NCI-H2196 treated with DMSO at 0.1 percent for 48 hours (cell line): ENCODE results near the gene SULF2.

Source experiments
- DNase-seq: peaks from one replicate; lab custom pipeline; 2025; ENCODE audit not compliant: unreplicated experiment; lab: John Stamatoyannopoulos, UW

Gene SULF2

GRCh38 chr20:47659904-47660601 lies 125.2 kb downstream of the SULF2 start:
- no peak for DNase-seq

- DNase-seq: no peak
These were observed 129.0 kb downstream of the SULF2 start for GRCh38 chr20:47656318-47656717.

DNA sequence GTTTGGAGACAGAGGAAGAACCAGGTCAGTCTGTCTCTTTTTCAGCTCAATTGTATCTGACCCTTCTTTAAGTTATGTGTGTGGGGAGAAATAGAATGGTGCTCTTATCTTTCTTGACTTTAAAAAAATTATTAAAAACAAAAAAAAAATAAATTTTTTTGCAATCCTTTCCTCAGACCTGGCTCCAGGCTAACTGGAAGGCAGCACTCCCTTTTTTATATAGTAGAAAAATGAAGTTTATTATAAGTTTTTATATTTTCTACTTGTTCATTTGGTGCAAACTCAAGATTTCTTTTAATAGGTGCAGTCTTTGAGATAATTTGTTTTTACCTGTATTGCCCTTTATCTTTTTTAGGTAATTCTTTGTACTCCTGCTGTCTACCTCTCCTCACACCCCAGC lies 129.6 kb downstream of the SULF2 start:
- no peak for DNase-seq

DNA sequence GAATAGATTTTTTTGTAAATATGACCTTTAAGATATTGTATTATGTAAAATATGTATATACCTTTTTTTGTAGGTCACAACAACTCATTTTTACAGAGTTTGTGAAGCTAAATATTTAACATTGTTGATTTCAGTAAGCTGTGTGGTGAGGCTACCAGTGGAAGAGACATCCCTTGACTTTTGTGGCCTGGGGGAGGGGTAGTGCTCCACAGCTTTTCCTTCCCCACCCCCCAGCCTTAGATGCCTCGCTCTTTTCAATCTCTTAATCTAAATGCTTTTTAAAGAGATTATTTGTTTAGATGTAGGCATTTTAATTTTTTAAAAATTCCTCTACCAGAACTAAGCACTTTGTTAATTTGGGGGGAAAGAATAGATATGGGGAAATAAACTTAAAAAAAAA lies 130.9 kb downstream of the SULF2 start:
- DNase-seq: no peak

GRCh38 chr20:47653869-47654268 lies 131.4 kb downstream of the SULF2 start:
- no peak for DNase-seq

- DNase-seq: no peak
These were observed 132.5 kb downstream of the SULF2 start for GRCh38 chr20:47652794-47653193.

DNA sequence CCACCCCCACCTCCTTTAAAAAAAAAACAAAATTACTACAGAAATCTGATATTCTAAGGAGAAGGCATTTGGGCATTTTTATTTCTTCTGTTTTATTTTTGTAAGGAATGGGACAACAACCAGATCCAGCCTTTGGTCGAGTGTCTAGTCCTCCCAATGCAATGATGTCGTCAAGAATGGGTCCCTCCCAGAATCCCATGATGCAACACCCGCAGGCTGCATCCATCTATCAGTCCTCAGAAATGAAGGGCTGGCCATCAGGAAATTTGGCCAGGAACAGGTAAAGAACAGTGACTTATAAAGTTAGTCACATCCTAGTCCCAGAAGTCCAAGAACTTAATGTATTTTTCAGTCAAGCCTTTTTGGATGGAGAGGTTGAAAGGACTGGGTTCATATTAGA lies 133.0 kb downstream of the SULF2 start:
- no peak for DNase-seq

- DNase-seq: no peak
These were observed 136.3 kb downstream of the SULF2 start for GRCh38 chr20:47648943-47649342.

DNA sequence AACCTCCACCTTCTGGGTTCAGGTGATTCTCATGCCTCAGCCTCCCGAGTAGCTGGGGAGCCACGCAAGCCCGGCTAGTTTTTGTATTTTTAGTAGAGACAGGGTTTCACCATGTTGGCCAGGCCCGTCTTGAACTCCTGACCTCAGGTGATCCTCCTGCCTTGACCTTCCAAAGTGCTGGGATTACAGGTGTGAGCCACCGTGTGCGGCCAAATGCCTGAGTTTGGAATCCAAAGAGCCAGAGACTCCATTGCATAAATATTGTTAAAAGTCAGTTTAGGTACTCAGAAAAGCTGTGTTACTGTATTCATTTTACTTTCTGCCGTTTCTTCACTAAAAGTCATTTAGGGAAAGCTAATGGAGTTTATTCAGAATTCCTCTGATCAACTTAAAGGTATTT lies 137.3 kb downstream of the SULF2 start:
- no peak for DNase-seq

GRCh38 chr20:47645632-47646031 lies 139.6 kb downstream of the SULF2 start:
- DNase-seq: no peak

DNA sequence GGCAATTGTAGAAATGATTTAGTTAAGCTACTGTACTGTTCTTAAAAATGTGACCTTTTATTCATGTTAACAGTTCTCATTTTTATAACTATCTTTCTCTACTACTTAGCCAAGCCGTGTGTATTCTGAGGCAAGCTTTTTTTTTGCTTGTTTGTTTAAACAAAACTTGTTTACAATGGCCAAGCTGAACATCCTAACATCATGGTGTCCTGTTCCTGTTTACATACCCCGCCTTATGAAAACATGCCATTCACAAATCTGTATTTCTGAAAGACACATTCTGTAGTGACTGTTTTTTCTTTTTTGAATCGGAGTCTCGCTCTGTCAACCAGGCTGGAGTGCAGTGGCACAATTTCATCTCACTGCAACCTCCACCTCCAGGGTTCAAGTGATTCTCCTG lies 142.7 kb downstream of the SULF2 start:
- DNase-seq: no peak

GRCh38 chr20:47642118-47642517 lies 143.2 kb downstream of the SULF2 start:
- no peak for DNase-seq

GRCh38 chr20:47638851-47639250 lies 146.4 kb downstream of the SULF2 start:
- no peak for DNase-seq

DNA sequence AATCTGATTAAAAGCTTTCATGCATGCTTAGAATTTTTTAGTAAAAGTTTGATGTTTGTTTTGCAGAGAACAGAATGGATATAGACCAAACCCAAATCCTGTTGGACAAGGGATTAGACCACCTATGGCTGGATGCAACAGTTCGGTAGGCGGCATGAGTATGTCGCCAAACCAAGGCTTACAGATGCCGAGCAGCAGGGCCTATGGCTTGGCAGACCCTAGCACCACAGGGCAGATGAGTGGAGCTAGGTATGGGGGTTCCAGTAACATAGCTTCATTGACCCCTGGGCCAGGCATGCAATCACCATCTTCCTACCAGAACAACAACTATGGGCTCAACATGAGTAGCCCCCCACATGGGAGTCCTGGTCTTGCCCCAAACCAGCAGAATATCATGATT lies 150.0 kb downstream of the SULF2 start:
- DNase-seq: no peak

DNA sequence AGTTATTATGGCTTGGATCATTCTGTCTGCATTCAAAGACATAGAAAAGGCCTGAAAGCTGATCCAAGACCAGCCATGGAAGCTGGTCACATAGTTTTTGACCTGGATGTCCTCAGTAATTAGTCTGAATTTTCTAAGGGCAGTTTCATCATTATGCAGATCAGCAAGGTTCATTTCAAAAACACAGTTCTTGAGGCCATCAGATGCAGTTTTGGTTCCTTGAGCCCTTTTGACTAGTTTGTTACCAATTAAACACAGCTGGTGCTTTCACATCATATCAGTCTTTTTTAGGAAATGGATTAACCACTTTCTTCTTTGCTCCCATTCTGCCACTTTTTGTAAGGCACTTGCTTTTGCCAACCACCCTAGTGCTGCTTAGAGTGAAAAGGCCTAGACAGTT lies 154.2 kb downstream of the SULF2 start:
- DNase-seq: no peak

- no peak for DNase-seq
These were observed 155.4 kb downstream of the SULF2 start for GRCh38 chr20:47629907-47630306.

DNA sequence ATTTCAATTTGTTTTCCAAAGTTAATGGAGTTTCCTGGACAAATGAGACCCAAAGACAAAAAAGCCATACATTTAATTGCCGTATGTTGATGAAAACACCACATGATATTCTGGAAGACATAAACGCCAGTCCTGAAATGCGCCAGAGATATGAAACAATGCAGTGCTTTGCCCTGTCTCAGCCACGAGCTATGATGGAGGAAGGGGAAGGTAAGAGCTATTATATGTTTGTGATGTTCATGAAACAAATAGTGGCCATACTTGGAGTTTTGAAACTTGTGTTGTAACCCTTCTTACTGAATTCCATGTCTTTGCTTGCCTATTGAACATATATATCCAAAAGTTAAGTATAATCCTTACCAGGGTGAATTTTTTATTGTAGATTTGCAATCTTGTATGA lies 157.7 kb downstream of the SULF2 start:
- DNase-seq: no peak

- no peak for DNase-seq
These were observed 162.1 kb downstream of the SULF2 start for GRCh38 chr20:47623206-47623605.

DNA sequence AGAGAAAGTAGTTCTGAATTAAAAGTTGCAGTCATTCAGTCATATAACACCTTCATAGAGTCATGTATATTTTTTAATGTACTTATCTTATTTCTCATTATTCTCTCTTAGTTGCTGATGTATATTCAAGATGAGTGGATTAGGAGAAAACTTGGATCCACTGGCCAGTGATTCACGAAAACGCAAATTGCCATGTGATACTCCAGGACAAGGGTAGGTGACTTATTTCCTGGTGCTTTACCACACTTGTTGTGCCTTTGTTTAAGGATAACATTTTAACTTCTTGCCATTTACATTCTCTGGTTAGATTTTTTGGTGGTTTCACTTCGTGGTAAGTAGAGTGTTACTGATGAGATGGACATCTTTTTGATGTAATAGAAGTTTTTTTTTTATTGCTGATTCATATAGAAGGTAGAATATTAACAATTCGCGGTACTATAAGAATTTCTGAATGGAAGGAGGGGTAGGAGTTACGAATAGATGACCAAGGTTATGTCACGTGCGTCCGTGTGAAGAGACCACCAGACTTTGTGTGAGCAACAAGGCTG lies 163.1 kb downstream of the SULF2 start:
- DNase-seq: no peak

DNA sequence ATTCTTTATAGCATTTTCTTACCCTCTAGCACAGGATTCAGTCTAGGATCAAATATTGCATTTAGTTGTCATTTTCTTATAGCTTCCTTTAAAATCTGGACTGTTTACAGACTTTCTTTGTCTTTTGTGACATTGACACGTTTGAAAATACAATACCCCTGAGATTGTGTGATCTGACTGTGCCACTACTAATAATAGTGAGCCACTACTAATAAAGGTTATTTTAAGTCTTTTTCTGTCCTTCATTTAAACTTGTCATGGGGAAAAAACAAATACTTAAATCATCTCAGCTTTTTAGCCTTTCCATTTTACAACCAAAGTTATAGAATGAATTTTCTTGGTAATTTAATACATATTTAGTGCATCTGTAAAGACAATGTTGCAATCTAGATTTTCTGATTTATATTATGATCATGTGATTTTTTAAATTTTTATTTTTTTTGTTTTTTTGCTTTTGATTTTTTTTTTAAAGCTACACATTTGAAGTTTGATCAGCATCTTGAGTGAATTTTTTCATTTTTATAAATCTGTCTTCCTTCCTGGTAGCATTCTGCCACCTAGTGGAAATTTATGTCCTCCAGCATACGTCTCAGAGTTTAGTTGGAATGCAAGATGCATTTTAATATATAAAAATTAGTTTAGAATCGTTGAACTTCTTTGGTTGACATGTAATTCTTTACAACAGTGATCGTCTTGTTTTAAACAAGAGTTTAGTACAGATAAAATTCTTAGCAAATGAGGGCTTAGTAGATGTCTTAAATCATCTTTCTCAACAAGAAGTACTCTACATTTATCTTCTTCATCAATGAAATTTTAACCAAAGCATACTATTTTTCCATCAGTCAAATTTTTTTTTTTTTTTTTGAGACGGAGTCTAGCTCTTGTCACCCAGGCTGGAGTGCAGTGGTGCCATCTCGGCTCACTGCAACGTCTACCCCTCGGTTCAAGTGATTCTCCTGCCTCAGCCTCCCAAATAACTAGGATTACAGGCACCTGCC lies 164.2 kb downstream of the SULF2 start:
- peak; percentile 71 for DNase-seq

GRCh38 chr20:47618479-47618878 lies 166.8 kb downstream of the SULF2 start:
- no peak for DNase-seq
